ENCODE measurements around the gene MACROD1.

The MACROD1 gene

DNA sequence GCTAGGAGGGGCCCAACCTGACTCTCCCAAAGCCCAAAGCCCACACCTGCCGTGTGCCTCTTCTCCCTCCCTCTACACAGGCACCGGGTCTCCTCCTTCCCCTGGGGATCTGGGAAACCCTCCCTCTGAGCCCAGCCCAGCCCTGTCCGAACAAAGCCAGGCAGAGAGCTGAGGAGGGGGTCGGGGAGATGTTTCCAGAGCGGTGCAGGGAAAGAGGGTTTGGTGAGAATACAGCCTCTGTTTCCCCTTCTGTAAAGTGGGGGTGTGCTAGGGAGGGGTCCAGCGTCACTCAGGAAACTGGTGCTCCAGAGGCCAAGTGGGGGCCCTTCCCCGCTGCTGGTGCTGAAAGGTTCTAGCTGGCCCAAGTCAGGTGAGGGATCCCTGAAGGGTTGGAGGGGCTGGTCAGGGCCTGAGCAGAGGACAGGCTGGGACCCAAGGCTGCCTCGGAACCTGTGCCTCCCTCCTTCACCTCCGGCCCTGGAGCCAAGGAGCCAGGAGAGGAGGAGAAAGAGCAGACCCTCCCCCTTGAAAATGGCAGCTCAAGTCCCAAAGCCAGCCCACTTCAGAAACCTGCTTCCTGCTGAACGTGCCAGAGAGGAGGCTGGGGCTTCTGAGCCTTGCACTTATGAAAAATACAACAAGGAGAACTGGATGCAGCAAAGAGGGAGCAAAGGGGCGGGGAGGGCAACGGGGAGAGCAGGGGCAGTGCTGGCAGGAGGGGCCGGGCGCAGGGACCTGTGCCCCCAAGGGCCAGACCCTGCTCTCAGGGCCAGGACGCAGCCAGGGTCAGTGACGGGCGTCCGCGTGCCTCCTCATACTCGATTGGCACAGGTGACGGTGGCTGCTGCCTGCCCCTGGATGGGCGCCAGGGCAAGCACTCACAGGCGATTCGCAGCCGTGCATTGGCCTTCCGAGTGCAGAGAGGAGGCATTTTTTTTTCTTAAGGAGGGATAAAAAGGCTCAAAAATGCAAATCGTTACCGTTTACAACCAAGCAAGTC lies 43.2 kb downstream of the MACROD1 start:
- H3K36me3 ChIP-seq (ENCODE audit: insufficient read depth, low read length), result no peaks in the 10 kb centered on the region
- no peaks in the 10 kb centered on the region for H3K9me3 ChIP-seq (ENCODE audit: control insufficient read depth, insufficient read depth, low read length)
- H3K9ac ChIP-seq (ENCODE audit: low read depth, low read length), result no peak overlapping the region
- H3K4me1 ChIP-seq (ENCODE audit: insufficient read depth, low read length), result peaks cover 31% of the 10 kb centered on the region; the same call in 1 of the 2 replicates

DNA sequence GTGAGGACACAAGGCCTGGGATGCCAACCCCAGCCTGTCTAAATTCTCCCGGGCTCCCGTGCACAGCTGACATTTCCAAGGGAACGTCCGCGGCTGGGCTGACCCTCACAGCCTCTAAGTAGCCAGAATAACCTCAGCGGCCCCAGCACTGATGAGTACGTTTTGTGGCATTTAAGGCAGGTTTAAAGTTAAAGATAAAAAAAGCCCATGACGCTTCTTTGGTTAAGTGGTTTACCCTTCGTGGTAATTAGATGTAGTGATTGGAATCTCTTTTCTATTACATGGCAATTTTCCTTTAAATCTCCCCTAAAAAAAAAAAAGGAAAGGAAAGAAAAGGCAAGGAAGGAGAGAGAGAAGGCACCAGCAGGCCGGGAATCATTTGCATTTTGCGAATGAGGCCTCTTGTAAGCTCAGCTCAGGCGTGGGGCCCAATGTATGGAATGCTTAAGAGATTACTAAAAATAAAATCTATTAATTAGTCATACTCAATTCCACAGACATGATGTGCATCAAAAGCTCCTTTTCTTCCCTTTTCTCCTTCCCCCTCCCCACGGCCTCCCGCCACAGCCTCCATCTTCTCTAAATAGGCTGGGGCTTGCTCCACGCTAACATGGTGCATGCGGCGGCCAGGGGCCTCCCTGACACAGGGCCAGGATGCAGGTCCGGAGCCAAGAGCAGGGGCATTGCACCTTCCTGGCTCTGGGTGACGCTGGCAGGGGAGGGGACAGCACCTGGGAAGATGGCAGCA lies 44.1 kb downstream of the MACROD1 start:
- no peak overlapping the region for H3K9ac ChIP-seq (ENCODE audit: low read depth, low read length)
- H3K9me3 ChIP-seq (ENCODE audit: control insufficient read depth, insufficient read depth, low read length), result no peaks in the 10 kb centered on the region
- H3K36me3 ChIP-seq (ENCODE audit: insufficient read depth, low read length), result no peaks in the 10 kb centered on the region
- peaks cover 29% of the 10 kb centered on the region; the same call in 1 of the 2 replicates for H3K4me1 ChIP-seq (ENCODE audit: insufficient read depth, low read length)

DNA sequence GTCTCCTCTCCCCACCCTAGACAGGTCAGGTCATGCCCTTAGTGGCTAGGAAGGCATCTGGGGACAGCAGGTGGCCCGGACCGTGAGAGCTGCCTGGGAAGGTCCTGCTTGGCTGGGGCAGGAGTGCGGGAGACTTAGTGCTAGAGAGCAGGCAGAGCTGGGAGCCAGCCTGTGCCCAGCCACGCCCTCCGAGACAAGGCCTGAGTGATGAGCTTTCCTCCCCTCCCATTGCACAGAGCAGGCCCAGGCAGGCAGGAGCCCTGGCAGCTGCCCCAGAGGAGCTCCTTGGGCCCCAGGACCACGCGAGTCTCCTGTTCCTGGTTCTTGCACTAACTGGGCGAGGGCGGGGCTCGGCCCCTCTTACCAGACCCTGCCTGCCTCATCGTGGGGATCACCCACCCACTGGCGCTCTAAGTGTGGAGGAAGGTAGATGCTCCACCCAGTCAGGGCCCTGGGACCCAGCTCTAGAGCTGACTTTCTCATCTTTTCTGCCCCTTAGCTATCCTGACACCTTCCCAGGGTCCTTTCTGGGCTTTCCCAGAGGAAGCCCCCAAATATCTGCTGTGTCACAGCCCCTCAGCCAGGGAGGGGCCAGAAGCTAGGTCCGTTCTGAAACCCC lies 44.9 kb downstream of the MACROD1 start:
- Histone ChIP-seq H3K4me1 (ENCODE audit: insufficient read depth, low read length) (peaks cover 27% of the 10 kb centered on the region; the same call in 1 of the 2 replicates), H3K36me3 (ENCODE audit: insufficient read depth, low read length) (no peaks in the 10 kb centered on the region), H3K9me3 (ENCODE audit: control insufficient read depth, insufficient read depth, low read length) (no peaks in the 10 kb centered on the region), H3K9ac (ENCODE audit: low read depth, low read length) (no peak overlapping the region)

DNA sequence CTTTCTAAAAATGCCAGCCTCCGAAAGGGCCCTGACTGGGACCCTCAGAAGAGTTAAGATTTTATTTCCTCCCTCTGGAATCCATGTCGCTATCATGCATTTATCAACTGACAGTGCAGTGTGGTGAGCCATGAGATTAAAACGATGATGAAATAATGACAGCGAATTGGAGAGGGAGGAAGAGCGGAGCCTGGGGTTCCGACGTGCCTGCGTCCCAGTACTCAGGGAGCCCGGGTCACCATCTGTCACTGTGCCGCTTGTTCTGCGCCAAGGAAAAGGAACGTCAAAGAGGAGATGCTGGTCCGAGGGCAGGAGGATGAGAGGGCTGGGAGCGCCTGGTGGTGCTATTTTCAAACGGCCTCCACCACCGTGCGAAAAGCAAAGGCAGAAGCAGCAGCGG lies 46.2 kb downstream of the MACROD1 start:
- Histone ChIP-seq H3K9ac (ENCODE audit: low read depth, low read length) (no peak overlapping the region), H3K36me3 (ENCODE audit: insufficient read depth, low read length) (no peaks in the 10 kb centered on the region), H3K9me3 (ENCODE audit: control insufficient read depth, insufficient read depth, low read length) (no peaks in the 10 kb centered on the region), H3K4me1 (ENCODE audit: insufficient read depth, low read length) (peaks cover 27% of the 10 kb centered on the region; the same call in 1 of the 2 replicates)

DNA sequence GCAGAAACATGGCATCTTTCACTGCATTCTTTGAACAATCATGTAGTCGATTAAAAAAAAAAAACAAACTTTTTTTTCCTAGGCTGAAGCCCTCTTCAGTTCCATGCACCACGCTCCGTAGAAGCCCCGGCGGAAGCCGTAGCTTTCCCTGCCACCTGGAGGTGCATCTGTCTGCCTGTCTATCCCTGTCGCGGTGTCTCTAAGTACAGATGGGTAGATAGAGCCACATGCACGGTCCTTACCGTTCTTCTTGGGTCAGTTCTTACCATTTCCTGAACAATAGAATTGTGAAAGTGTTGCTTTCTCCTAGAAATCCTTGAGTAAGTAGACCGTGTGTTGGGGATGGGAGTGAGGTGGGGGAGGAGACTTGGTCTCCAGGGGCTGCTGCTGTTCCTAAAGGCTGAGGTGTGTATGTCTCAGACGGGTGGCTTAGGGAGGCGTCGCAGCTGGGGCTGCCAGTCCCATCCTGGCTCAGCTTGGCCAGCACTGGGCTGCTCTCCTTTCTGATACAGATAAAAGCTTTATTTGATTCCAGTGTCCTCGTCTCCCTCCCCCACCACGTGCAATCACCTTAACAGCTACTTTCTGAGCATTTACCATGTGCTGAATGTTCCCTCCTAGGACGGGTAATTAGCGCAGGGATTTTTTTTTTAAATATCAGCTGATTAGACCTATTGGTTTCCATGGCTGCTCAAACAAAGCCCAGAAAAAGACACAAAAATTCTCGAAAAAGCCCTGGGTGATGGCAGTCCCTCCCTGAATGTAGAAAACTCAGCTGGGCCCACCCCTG lies 46.8 kb downstream of the MACROD1 start:
- no peaks in the 10 kb centered on the region for H3K9me3 ChIP-seq (ENCODE audit: control insufficient read depth, insufficient read depth, low read length)
- H3K4me1 ChIP-seq (ENCODE audit: insufficient read depth, low read length), result peaks cover 27% of the 10 kb centered on the region; the same call in 1 of the 2 replicates
- no peak overlapping the region for H3K9ac ChIP-seq (ENCODE audit: low read depth, low read length)

DNA sequence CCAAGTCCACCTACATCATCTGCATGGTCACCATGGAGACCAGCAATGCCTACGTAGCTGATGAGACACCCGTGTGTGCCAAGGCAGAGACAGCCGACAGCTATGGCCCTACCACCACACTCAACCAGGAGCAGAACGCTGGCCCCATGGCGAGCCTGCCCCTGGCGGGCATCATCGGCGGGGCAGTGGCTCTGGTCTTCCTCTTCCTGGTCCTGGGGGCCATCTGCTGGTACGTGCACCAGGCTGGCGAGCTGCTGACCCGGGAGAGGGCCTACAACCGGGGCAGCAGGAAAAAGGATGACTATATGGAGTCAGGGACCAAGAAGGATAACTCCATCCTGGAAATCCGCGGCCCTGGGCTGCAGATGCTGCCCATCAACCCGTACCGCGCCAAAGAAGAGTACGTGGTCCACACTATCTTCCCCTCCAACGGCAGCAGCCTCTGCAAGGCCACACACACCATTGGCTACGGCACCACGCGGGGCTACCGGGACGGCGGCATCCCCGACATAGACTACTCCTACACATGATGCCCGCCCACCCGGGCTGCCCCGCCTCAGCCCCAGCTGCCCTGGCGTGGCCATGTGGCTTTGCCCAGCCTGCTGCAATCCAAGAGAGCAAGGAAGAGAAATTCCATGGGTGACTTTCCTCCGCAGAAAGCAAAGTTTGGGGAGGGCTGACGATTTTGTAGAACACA lies 48.0 kb downstream of the MACROD1 start:
- Histone ChIP-seq H3K4me1 (ENCODE audit: insufficient read depth, low read length) (peaks cover 24% of the 10 kb centered on the region; the same call in 1 of the 2 replicates), H3K9me3 (ENCODE audit: control insufficient read depth, insufficient read depth, low read length) (no peaks in the 10 kb centered on the region), H3K36me3 (ENCODE audit: insufficient read depth, low read length) (no peaks in the 10 kb centered on the region), H3K9ac (ENCODE audit: low read depth, low read length) (no peak overlapping the region)

More for the DNA sequence above, 46.8 kb downstream of the MACROD1 start:
- no peaks in the 10 kb centered on the region for H3K36me3 ChIP-seq (ENCODE audit: insufficient read depth, low read length)

DNA sequence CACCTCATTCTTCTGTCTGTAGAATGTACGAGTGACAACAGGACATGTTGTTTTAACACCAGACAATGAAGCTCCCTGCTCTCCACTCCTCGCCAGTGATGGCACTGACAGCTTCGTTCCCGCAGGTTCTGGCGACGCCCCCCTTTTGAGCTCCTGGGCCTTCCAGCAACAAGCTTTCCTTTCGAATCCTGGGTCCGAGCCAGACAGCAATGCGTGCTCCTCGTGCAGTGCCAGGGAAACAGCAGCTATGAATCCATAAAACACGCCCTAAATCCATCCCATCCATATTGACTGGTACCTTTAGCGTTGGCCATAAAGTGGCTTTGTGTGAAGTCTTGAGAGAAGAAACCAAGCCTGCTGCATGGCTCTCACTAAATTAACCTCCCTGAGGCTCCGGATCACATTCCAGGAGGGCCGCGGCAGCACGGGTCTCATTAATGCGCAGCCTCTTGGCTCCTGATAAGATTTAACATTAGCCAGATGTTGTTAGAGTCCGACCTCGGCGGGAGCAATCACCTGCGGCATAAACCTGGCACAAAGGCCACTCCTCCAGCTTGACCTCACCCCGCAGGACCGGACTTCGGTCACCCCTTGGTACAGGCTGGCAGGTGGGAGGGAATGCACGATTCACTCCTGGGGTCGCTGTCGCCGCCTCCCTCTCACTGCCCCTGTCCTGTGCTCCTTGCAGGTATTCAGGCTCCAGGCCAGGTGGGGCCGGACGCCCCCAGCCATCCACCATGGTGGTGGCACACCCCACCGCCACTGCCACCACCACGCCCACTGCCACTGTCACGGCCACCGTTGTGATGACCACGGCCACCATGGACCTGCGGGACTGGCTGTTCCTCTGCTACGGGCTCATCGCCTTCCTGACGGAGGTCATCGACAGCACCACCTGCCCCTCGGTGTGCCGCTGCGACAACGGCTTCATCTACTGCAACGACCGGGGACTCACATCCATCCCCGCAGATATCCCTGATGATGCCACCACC lies 50.1 kb downstream of the MACROD1 start:
- H3K9me3 ChIP-seq (ENCODE audit: control insufficient read depth, insufficient read depth, low read length), result no peaks in the 10 kb centered on the region
- no peak overlapping the region for H3K9ac ChIP-seq (ENCODE audit: low read depth, low read length)
- H3K36me3 ChIP-seq (ENCODE audit: insufficient read depth, low read length), result no peaks in the 10 kb centered on the region
- peaks cover 5% of the 10 kb centered on the region; the same call in 1 of the 2 replicates for H3K4me1 ChIP-seq (ENCODE audit: insufficient read depth, low read length)

DNA sequence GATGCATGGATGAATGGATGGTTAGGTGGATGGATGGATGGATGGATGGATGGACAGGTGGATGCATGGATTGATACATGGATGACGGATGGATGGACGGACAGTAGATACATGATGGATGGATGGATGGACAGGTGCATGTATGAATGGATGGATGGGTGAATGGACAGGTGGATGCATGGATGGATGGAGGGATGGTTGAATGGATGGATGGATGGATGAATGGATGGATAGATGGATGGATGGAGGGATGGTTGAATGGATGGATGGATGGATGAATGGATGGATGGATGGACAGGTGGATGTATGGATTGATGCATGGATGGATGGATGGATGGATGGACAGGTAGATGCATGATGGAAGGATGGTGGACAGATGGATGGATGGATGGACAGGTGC lies 51.7 kb downstream of the MACROD1 start:
- Histone ChIP-seq H3K36me3 (ENCODE audit: insufficient read depth, low read length) (no peaks in the 10 kb centered on the region), H3K9me3 (ENCODE audit: control insufficient read depth, insufficient read depth, low read length) (no peaks in the 10 kb centered on the region), H3K9ac (ENCODE audit: low read depth, low read length) (no peak overlapping the region), H3K4me1 (ENCODE audit: insufficient read depth, low read length) (peaks cover 7% of the 10 kb centered on the region; the same call in 1 of the 2 replicates)

DNA sequence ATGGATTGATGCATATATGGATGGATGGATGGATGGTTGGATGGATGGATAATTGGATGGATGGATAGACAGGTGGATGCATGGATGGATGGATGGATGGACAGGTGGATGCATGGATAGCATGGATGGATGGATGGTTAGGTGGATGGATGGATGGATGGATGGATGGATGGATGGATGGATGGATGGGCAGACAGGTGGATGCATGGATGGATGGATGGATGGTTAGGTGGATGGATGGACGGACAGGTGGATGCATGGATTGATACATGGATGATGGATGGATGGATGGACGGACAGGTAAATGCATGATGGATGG lies 52.5 kb downstream of the MACROD1 start:
- Histone ChIP-seq H3K9ac (ENCODE audit: low read depth, low read length) (no peak overlapping the region), H3K4me1 (ENCODE audit: insufficient read depth, low read length) (0 out of 2 replicates have a peak, but pooled peaks cover 2% of the 10 kb centered on the region), H3K9me3 (ENCODE audit: control insufficient read depth, insufficient read depth, low read length) (no peaks in the 10 kb centered on the region), H3K36me3 (ENCODE audit: insufficient read depth, low read length) (no peaks in the 10 kb centered on the region)

DNA sequence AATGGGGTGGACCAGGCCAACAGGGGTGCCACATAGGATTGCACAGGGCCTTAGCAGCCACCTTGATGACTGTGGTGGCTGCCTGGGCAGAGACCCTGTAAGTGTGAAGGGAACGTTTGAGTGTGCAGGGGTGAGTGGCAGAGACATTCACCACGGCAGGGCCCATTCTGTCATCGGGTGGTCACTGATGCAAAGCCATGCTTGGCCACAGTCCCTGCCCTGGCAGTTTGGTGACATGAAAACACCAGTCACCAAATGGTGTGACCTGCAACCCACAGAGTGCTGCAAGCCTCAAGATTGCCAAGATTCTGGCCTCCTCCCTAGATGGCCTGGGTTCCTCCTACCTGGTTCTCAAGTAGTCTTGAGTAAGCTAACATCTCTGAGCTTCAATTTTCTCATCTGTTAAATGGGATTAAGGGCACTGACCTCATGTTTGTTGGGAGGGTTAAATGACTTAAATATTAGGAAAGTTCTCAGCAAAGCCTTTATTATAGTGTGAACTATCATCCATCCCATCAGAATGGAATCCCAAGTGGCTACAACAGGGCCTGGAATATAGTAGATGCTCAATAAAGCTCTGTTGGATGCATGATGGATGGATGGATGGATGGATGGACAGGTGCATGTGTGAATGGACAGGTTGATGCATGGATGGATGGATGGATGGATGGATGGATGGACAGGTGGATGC lies 53.0 kb downstream of the MACROD1 start:
- no peak overlapping the region for H3K9ac ChIP-seq (ENCODE audit: low read depth, low read length)
- H3K36me3 ChIP-seq (ENCODE audit: insufficient read depth, low read length), result no peaks in the 10 kb centered on the region
- 0 out of 2 replicates have a peak, but pooled peaks cover 2% of the 10 kb centered on the region for H3K4me1 ChIP-seq (ENCODE audit: insufficient read depth, low read length)
- H3K9me3 ChIP-seq (ENCODE audit: control insufficient read depth, insufficient read depth, low read length), result no peaks in the 10 kb centered on the region

DNA sequence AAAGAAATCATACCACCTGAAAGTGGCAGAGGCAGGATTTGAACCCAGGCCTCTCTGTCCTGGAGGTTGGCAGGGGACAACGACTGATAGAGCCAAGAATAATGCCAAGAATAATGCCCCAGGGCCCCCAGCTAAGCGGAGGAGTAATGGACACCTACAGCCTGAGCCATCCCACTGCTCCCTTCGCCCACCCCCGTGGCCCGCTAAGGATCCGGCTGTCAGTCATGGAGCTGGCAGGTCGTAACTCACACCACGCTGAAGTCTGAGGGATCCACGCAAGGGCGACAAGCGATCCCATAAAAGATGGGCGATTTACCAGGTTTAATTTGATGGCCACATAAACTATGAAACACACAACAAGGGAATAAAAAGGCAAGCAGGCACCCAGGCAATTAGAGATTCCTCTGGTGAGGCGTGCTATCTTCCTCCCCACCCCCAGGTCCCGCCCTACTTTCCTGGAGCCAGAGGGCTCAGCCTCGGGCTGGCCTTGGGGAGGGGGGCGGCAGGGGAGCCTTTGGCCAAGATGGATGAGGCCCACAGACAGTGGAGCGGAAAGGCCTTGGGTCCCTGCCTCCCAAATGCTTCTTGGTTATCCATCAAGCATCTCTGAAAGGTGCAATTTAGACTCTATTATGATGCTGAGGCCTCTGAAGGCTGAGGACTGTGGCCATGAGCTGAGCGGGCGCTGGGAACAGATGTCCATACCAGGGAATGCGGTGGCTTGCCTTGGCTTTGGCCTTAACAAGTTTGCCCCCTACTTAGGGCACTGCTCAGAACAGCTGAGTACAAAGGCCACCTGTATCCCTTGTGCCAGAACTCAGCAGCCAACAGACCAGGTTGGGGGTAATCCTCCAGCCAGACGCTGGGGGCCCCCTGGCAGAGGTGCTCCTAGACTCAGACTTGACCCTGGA lies 55.2 kb downstream of the MACROD1 start:
- Histone ChIP-seq H3K9ac (ENCODE audit: low read depth, low read length) (no peak overlapping the region), H3K36me3 (ENCODE audit: insufficient read depth, low read length) (no peaks in the 10 kb centered on the region), H3K9me3 (ENCODE audit: control insufficient read depth, insufficient read depth, low read length) (no peaks in the 10 kb centered on the region), H3K4me1 (ENCODE audit: insufficient read depth, low read length) (0 out of 2 replicates have a peak, but pooled peaks cover 2% of the 10 kb centered on the region)

Measured in ES-I3 (cell line).